Smooth muscle cell (in vitro differentiated cells): ENCODE data around the gene DAAM2. TPM values are rescaled to one million over a fixed set of nuclear protein-coding genes. Genes with fewer than 3 reads are reported as not detected.

ENCODE experiments used
- DNase-seq: peaks from one replicate; lab custom pipeline; 2025; ENCODE audit not compliant: unreplicated experiment; lab: John Stamatoyannopoulos, UW
- H2AFZ ChIP-seq: fragments of 200-600 bp; sonication (generic); 2 replicates; pipeline ENCODE4 v1.6.0; 2016; ENCODE audit warnings: antibody characterized with exemption, low read depth, mild to moderate bottlenecking
- H3F3A ChIP-seq: fragments of 200-600 bp; sonication (generic); 2 replicates; pipeline ENCODE4 v1.6.0; 2017; ENCODE audit warnings: antibody characterized with exemption, low read depth
- H3K27ac ChIP-seq: fragments of 200-600 bp; sonication (generic); 2 replicates; pipeline ENCODE4 v1.5.1; 2016; ENCODE audit warnings: low read depth, mild to moderate bottlenecking
- H3K27me3 ChIP-seq: fragments of 200-600 bp; sonication (generic); 2 replicates; pipeline ENCODE4 v1.6.1; 2016; ENCODE audit warnings: low read depth, mild to moderate bottlenecking
- H3K36me3 ChIP-seq: fragments of 200-600 bp; sonication (generic); 2 replicates; pipeline ENCODE4 v1.5.1; 2016; ENCODE audit warnings: low read depth
- H3K4me1 ChIP-seq: fragments of 200-600 bp; sonication (generic); 2 replicates; pipeline ENCODE4 v1.5.1; 2016; ENCODE audit warnings: low read depth
- H3K4me2 ChIP-seq: fragments of 200-600 bp; sonication (generic); 2 replicates; pipeline ENCODE4 v1.6.0; 2016; ENCODE audit warnings: mild to moderate bottlenecking
- H3K4me3 ChIP-seq: fragments of 200-600 bp; sonication (generic); 2 replicates; pipeline ENCODE4 v1.5.1; 2016; ENCODE audit warnings: mild to moderate bottlenecking
- H3K79me2 ChIP-seq: fragments of 200-600 bp; sonication (generic); 2 replicates; pipeline ENCODE4 v1.6.0; 2016; ENCODE audit warnings: low read depth, mild to moderate bottlenecking
- H3K9ac ChIP-seq: fragments of 200-600 bp; sonication (generic); 2 replicates; pipeline ENCODE4 v1.6.0; 2016; ENCODE audit warnings: low read depth
- H3K9me3 ChIP-seq: fragments of 200-600 bp; sonication (generic); replicated peaks from 2 replicates; pipeline ENCODE4 v1.5.1; 2016; ENCODE audit warnings: low read depth
- H4K20me1 ChIP-seq: fragments of 200-600 bp; sonication (generic); 2 replicates; pipeline ENCODE4 v1.6.0; 2016; ENCODE audit warnings: low read depth
- WGBS: methylation state at CpG from one replicate; pipeline ENCODE4 v1.1.7; 2016; ENCODE audit warnings: low lambda C conversion rate; 5-methylcytosine and 5-hydroxymethylcytosine counted together
- polyA plus RNA-seq: library from polyadenylated mRNA; unstranded; fragments of >200 nt; fragmentation: Nextera tagmentation; extraction: Ambion mirVana; gene quantifications from 2 replicates; pipeline ENCODE4 v1.2.1, GENCODE V29; 2016
- total RNA-seq: library from RNA; depleted of rRNA; stranded (reverse); fragments of >200 nt; gene quantifications from 2 replicates; pipeline ENCODE4 v1.2.3, GENCODE V29; 2014
- TF ChIP-seq, protein P1 (sequence below): fragments of 200-600 bp; sonication (generic); IDR thresholded peaks from 2 replicates; pipeline ENCODE4 v1.5.1; 2017; ENCODE audit warnings: borderline replicate concordance, mild to moderate bottlenecking, antibody characterized with exemption; ENCODE audit not compliant: insufficient read depth, poor library complexity, severe bottlenecking

DAAM2 gene
- total and polyA plus RNA-seq, 2 experiments from 2014 or later = 26.5 to 29.8 TPM

GRCh38 chr6:39753725-39754045 lies 38.5 kb upstream of the DAAM2 start:
- Histone ChIP-seq H3K79me2 (no peaks in the 10 kb centered on the region), H3K9ac (no peak overlapping the region), H3K27ac (peak overlapping the region; percentile 38), H3F3A (peaks cover 14% of the 10 kb centered on the region), H4K20me1 (no peaks in the 10 kb centered on the region), H3K4me3 (no peak overlapping the region), H3K4me1 (peaks cover 7% of the 10 kb centered on the region), H3K9me3 (no peaks in the 10 kb centered on the region), H3K27me3 (no peaks in the 10 kb centered on the region), H2AFZ (no peak overlapping the region), H3K36me3 (no peaks in the 10 kb centered on the region), H3K4me2 (peak overlapping the region; percentile 43)
- TF ChIP-seq, protein P1, sequence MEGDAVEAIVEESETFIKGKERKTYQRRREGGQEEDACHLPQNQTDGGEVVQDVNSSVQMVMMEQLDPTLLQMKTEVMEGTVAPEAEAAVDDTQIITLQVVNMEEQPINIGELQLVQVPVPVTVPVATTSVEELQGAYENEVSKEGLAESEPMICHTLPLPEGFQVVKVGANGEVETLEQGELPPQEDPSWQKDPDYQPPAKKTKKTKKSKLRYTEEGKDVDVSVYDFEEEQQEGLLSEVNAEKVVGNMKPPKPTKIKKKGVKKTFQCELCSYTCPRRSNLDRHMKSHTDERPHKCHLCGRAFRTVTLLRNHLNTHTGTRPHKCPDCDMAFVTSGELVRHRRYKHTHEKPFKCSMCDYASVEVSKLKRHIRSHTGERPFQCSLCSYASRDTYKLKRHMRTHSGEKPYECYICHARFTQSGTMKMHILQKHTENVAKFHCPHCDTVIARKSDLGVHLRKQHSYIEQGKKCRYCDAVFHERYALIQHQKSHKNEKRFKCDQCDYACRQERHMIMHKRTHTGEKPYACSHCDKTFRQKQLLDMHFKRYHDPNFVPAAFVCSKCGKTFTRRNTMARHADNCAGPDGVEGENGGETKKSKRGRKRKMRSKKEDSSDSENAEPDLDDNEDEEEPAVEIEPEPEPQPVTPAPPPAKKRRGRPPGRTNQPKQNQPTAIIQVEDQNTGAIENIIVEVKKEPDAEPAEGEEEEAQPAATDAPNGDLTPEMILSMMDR = no peak
- DNase-seq = no peak
- 27% methylated on average over 3 of the region's 3 CpGs for WGBS

DNA sequence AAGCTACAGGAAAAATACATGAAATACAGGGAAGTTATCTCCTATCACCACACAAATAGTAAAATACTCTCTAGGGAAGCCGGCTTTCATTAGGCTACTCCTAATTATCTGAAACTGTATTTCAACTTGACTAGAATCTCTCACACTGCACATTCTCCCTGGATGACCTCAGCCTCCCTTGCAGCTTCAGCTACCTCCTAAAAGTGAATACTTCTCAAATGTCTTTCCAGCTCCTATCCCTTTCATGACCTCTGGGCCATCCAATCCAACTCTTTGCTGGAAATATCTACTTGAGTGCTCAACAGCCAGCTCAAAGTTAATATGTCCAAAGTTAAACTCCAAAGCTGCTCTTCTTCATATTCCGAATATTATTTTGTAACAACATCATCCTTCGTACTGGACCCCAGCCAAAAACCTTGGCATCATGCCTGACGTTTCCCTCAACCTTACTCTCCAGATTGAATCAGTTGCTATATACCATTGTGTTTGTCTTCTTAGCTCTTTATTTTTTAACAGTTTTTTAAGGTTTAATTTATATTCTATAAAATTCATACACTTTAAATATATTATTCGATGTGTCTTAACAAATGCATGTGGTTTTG lies 37.6 kb upstream of the DAAM2 start:
- WGBS = 87% methylated on average over 5 of the region's 5 CpGs
- H3K9ac ChIP-seq = no peak overlapping the region

GRCh38 chr6:39755231-39755630 lies 36.9 kb upstream of the DAAM2 start:
- Histone ChIP-seq H4K20me1 (no peaks in the 10 kb centered on the region), H3K27me3 (no peaks in the 10 kb centered on the region), H3K4me1 (peaks cover 7% of the 10 kb centered on the region), H3K36me3 (no peaks in the 10 kb centered on the region), H2AFZ (no peak overlapping the region), H3K79me2 (no peaks in the 10 kb centered on the region), H3F3A (peaks cover 14% of the 10 kb centered on the region), H3K9ac (no peak overlapping the region), H3K27ac (no peak overlapping the region), H3K4me3 (no peak overlapping the region), H3K9me3 (no peaks in the 10 kb centered on the region), H3K4me2 (peak overlapping the region; percentile 15)
- WGBS = 15% methylated on average over 1 of the region's 1 CpG
- TF ChIP-seq, protein P1 = no peak
- no peak for DNase-seq

More for the DNA sequence above, 37.6 kb upstream of the DAAM2 start:
- no peaks in the 10 kb centered on the region for H3K79me2 ChIP-seq
- peaks cover 7% of the 10 kb centered on the region for H3K4me1 ChIP-seq
- TF ChIP-seq, protein P1 = no peak
- no peaks in the 10 kb centered on the region for H4K20me1 ChIP-seq
- H3K27me3 ChIP-seq = no peaks in the 10 kb centered on the region
- peak overlapping the region; percentile 38 for H3K27ac ChIP-seq
- DNase-seq = no peak
- no peaks in the 10 kb centered on the region for H3K9me3 ChIP-seq
- no peak overlapping the region for H2AFZ ChIP-seq
- peak overlapping the region; percentile 43 for H3K4me2 ChIP-seq
- H3F3A ChIP-seq = peaks cover 14% of the 10 kb centered on the region
- H3K4me3 ChIP-seq = no peak overlapping the region
- no peaks in the 10 kb centered on the region for H3K36me3 ChIP-seq

DNA sequence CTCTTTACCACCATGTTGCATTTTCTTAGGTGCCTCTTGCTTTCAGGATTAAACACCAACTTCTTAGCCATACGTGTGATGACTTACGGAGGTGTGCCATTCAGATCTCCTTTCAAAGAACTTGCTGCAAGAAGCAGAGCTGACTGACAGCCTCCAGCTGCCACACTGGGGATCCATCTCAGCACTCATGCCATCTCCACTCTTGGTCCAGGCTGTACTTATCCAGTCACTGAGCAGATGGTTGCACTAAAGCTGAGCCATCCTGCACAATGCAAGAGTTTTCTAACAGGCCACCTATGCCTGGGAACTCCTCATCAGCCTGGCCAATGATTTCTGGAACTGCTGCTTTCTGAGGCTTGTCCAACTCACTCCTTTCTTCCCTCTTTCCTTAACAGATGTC lies 35.6 kb upstream of the DAAM2 start:
- no peaks in the 10 kb centered on the region for H3K9me3 ChIP-seq
- peaks cover 7% of the 10 kb centered on the region for H3K4me1 ChIP-seq
- H3K4me2 ChIP-seq = no peak overlapping the region
- no peaks in the 10 kb centered on the region for H3K36me3 ChIP-seq
- H4K20me1 ChIP-seq = no peaks in the 10 kb centered on the region
- H3K4me3 ChIP-seq = no peak overlapping the region
- H3F3A ChIP-seq = peaks cover 14% of the 10 kb centered on the region
- WGBS = 100% methylated on average over 2 of the region's 2 CpGs
- no peaks in the 10 kb centered on the region for H3K79me2 ChIP-seq
- TF ChIP-seq, protein P1 = no peak
- no peak for DNase-seq
- H3K27me3 ChIP-seq = no peaks in the 10 kb centered on the region
- H3K9ac ChIP-seq = no peak overlapping the region
- H3K27ac ChIP-seq = no peak overlapping the region
- H2AFZ ChIP-seq = no peak overlapping the region
